Measurements from ENCODE around the gene GPD1. TPM values are rescaled to one million over a fixed set of nuclear protein-coding genes. Genes with fewer than 3 reads are reported as not detected.

GPD1 gene
- total RNA-seq, 4 donors from 2014 or later, result 9.2 to 22.1 (median 11.3) TPM; not detected in 1

DNA sequence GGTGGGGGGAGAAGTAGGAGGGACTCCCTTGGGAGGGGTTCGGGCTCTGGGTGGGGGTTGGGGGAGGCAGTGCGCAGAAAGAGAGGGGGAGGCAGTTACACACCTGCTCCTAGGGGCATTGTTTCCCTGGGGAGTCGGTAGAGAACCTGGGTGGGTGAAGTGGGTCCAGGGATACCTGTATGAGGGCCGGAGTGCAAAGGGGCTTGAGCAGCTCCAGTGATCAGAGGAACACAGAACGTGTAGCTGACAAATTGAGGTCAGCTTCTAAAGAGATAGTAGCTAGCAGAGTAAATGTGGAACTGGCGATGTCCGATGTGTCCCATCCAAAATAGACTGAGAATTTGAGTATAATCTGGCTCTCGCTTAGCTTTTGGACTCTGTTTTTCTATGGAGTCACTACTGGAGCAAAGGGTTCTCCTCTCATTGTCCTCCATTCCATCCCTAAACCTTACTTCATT is 18.2 kb upstream of the GPD1 start:
- peak overlapping the region; percentile 88 to 98 (median 92) for H3K4me3 ChIP-seq
- DNase-seq, result no peak
- H3K4me1 ChIP-seq, result peaks cover 0 to 31% (median 10%) of the 10 kb centered on the region in 4 donors
- TF ChIP-seq EP300 (IDR thresholded peaks at IDR 0.05; ENCODE audit: low read depth) (no peak), POLR2A (IDR thresholded peaks at IDR 0.05) (no peak), POLR2AphosphoS5 (IDR thresholded peaks at IDR 0.05) (no peak)
- TF ChIP-seq, protein P1, sequence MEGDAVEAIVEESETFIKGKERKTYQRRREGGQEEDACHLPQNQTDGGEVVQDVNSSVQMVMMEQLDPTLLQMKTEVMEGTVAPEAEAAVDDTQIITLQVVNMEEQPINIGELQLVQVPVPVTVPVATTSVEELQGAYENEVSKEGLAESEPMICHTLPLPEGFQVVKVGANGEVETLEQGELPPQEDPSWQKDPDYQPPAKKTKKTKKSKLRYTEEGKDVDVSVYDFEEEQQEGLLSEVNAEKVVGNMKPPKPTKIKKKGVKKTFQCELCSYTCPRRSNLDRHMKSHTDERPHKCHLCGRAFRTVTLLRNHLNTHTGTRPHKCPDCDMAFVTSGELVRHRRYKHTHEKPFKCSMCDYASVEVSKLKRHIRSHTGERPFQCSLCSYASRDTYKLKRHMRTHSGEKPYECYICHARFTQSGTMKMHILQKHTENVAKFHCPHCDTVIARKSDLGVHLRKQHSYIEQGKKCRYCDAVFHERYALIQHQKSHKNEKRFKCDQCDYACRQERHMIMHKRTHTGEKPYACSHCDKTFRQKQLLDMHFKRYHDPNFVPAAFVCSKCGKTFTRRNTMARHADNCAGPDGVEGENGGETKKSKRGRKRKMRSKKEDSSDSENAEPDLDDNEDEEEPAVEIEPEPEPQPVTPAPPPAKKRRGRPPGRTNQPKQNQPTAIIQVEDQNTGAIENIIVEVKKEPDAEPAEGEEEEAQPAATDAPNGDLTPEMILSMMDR (IDR thresholded peaks at IDR 0.05), result no peak
- H3K36me3 ChIP-seq, result peaks cover 0 to 18% (median 6%) of the 10 kb centered on the region in 4 donors
- 3 to 11% methylated on average over 6 to 8 of the region's 8 CpGs for WGBS, 2 donors (ENCODE audit: low coverage in 1 of 2)
- peak overlapping the region; percentile 95 to 99 (median 97) for H3K27ac ChIP-seq
- no peaks in the 10 kb centered on the region for H3K27me3 ChIP-seq
- H3K9me3 ChIP-seq, result no peaks in the 10 kb centered on the region
- intact Hi-C loops (cut with DNase I; ENCODE audit: low total_unique reads), result loop anchor here (10.0 kb wide), 1 partner anchor 1271 kb away; the partner anchor contains the start of gene CACNB3
- in situ Hi-C loops (cut with MboI; ENCODE audit: low pct_ligation_motif_present in 1 of 4, low pct_unique_long_range_greater_than_20kb in 1 of 4, low sequenced_read_pairs in 3 of 4), result loop anchor here in 3 of 4 donors (25.0 kb wide), 2 partner anchors 102 to 227 kb away; no protein-coding TSS in a partner anchor

DNA sequence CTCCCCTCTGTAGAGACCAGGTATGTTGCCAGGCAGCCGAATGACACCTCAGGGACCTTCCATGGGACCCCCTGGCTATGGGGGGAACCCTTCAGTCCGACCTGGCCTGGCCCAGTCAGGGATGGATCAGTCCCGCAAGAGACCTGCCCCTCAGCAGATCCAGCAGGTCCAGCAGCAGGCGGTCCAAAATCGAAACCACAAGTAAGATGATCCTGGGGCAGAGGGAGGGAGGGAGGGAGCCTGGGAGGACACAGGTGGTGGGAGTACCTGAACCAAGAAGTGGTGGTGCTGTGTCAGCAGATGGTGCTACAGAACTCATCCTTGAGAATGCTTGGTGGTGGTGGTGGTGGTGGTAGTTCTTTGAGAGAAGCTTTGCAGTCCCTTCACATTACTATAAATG is 17.7 kb upstream of the GPD1 start:
- peak overlapping the region; percentile 95 to 99 (median 97) for H3K27ac ChIP-seq
- in situ Hi-C loops (cut with MboI; ENCODE audit: low pct_ligation_motif_present in 1 of 4, low pct_unique_long_range_greater_than_20kb in 1 of 4, low sequenced_read_pairs in 3 of 4) (loop anchor here in 3 of 4 donors (25.0 kb wide), 2 partner anchors 101 to 226 kb away; no protein-coding TSS in a partner anchor), intact Hi-C loops (cut with DNase I; ENCODE audit: low total_unique reads) (loop anchor here (10.0 kb wide), 1 partner anchor 1271 kb away; the partner anchor contains the start of gene CACNB3)
- H3K27me3 ChIP-seq, result no peaks in the 10 kb centered on the region
- H3K36me3 ChIP-seq, result peaks cover 0 to 21% (median 8%) of the 10 kb centered on the region in 4 donors
- no peak for DNase-seq
- H3K4me3 ChIP-seq, result peak overlapping the region in 1 of 4 donors; percentile 90
- TF ChIP-seq EP300 (IDR thresholded peaks at IDR 0.05; ENCODE audit: low read depth), result no peak
- no peak for TF ChIP-seq POLR2A (IDR thresholded peaks at IDR 0.05)
- no peak for TF ChIP-seq POLR2AphosphoS5 (IDR thresholded peaks at IDR 0.05)
- TF ChIP-seq, protein P1 (IDR thresholded peaks at IDR 0.05), result no peak
- H3K4me1 ChIP-seq, result peaks cover 0 to 31% (median 10%) of the 10 kb centered on the region in 4 donors
- WGBS, 2 donors (ENCODE audit: low coverage in 1 of 2), result 73% methylated on average over 5 of the region's 5 CpGs; no CpG with 5 or more reads in 1 of the 2 donors
- no peaks in the 10 kb centered on the region for H3K9me3 ChIP-seq

DNA sequence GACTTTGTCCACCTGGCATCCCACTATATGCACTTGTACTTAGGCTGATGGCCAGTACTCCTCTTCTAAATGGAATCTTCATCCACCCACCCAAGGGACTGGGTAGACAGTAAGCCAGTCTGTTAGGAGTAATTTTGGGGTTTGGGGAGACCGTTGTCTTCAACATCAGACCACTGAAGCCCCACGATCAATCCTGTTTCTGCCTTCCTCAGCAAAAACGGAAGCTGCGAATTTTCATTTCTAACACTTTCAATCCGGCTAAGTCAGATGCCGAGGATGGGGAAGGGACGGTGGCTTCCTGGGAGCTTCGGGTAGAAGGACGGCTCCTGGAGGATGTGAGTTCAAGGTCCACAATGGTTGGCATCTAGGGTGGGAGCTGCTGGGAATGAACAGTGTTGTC is 16.7 kb upstream of the GPD1 start:
- TF ChIP-seq POLR2AphosphoS5 (IDR thresholded peaks at IDR 0.05), result no peak
- TF ChIP-seq EP300 (IDR thresholded peaks at IDR 0.05; ENCODE audit: low read depth), result no peak
- TF ChIP-seq, protein P1 (IDR thresholded peaks at IDR 0.05), result no peak
- no peak for TF ChIP-seq POLR2A (IDR thresholded peaks at IDR 0.05)
- 84% methylated on average over 9 of the region's 9 CpGs; no CpG with 5 or more reads in 1 of the 2 donors for WGBS, 2 donors (ENCODE audit: low coverage in 1 of 2)
- no peak overlapping the region for H3K27ac ChIP-seq
- peaks cover 0 to 26% (median 10%) of the 10 kb centered on the region in 4 donors for H3K4me1 ChIP-seq
- no peaks in the 10 kb centered on the region for H3K9me3 ChIP-seq
- in situ Hi-C loops (cut with MboI; ENCODE audit: low pct_ligation_motif_present in 1 of 4, low pct_unique_long_range_greater_than_20kb in 1 of 4, low sequenced_read_pairs in 3 of 4) (loop anchor here in 3 of 4 donors (25.0 kb wide), 2 partner anchors 100 to 225 kb away; no protein-coding TSS in a partner anchor), intact Hi-C loops (cut with DNase I; ENCODE audit: low total_unique reads) (loop anchor here (10.0 kb wide), 1 partner anchor 1272 kb away; the partner anchor contains the start of gene CACNB3)
- H3K4me3 ChIP-seq, result no peak overlapping the region
- no peaks in the 10 kb centered on the region for H3K27me3 ChIP-seq
- peaks cover 0 to 29% (median 12%) of the 10 kb centered on the region in 4 donors for H3K36me3 ChIP-seq
- DNase-seq, result no peak

DNA sequence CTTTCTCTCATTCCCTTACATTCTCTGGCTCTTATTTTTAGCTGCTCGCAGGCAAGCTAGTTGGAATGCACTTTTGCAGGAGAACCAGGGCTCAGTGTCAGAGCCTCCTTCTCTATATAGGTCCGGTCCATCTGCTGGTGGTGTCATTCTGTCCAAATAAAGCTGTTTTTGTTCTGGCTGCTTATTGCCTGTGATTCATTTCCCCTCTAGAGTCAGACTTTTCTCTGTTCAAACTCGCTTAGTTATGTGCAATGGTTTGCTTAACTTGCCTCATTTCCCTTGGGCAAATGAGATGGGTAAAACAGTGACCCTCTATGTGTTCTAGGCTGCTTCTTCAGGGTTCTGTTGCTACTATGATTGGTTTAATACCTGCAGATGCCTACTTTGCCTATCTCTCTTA is 15.8 kb upstream of the GPD1 start:
- TF ChIP-seq EP300 (IDR thresholded peaks at IDR 0.05; ENCODE audit: low read depth) (no peak), POLR2AphosphoS5 (IDR thresholded peaks at IDR 0.05) (no peak), POLR2A (IDR thresholded peaks at IDR 0.05) (no peak)
- TF ChIP-seq, protein P1 (IDR thresholded peaks at IDR 0.05), result no peak
- no peak overlapping the region for H3K4me3 ChIP-seq
- 58 to 83% methylated on average over 1 to 3 of the region's 3 CpGs for WGBS, 2 donors (ENCODE audit: low coverage in 1 of 2)
- peaks cover 0 to 37% (median 15%) of the 10 kb centered on the region in 4 donors for H3K36me3 ChIP-seq
- intact Hi-C loops (cut with DNase I; ENCODE audit: low total_unique reads), result loop anchor here (10.0 kb wide), 1 partner anchor 1273 kb away; the partner anchor contains the start of gene CACNB3
- DNase-seq, result no peak
- H3K27ac ChIP-seq, result no peak overlapping the region
- in situ Hi-C loops (cut with MboI; ENCODE audit: low pct_ligation_motif_present in 1 of 4, low pct_unique_long_range_greater_than_20kb in 1 of 4, low sequenced_read_pairs in 3 of 4), result loop anchor here in 3 of 4 donors (25.0 kb wide), 2 partner anchors 99 to 224 kb away; no protein-coding TSS in a partner anchor
- H3K9me3 ChIP-seq, result no peaks in the 10 kb centered on the region
- H3K4me1 ChIP-seq, result peaks cover 0 to 21% (median 10%) of the 10 kb centered on the region in 4 donors
- H3K27me3 ChIP-seq, result no peaks in the 10 kb centered on the region

All from transverse colon (tissue), 4 donors.